ENCODE measurements around the gene IFI27L2. TPM values are rescaled to one million over a fixed set of nuclear protein-coding genes. Genes with fewer than 3 reads are reported as not detected.

IFI27L2 gene
- total RNA-seq, 2 donors from 2014 or later = 61.3 to 73.8 TPM

- DNase-seq (ENCODE audit: low spot score) (no peak), ATAC-seq (no peak)
- peaks cover 0 to 10% of the 10 kb centered on the region in 2 donors for H3K27me3 Mint-ChIP-seq
- no peak overlapping the region for H3K27ac Mint-ChIP-seq
- H3K4me1 Mint-ChIP-seq (ENCODE audit: low read depth in 2 of 2) = peaks cover 4 to 16% of the 10 kb centered on the region in 2 donors
- H3K9me3 Mint-ChIP-seq = peaks cover 3% of the 10 kb centered on the region
- no peak overlapping the region for H3K4me3 Mint-ChIP-seq
- H3K36me3 Mint-ChIP-seq = no peaks in the 10 kb centered on the region
Measured at GRCh38 chr14:94124582-94125377, 4.6 kb downstream of the IFI27L2 start.

DNA sequence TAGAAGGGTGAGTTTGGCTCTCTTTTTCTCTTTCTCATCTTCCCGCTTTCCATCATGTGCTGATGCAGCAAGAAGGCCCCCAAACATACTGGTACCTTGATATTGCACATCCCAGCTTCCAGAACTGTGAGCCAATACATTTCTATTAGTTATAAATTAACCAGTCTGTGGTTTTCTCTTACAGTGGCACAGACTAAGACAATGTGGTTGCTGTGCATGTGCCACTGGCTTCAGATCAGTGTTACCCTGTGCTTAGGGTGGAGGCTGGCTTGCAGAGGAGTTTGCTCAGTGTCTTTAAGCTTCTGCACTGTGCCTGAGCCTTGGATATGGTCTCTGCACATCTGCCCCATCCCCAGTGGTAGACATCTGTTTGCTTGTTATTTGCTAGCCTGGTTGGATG is 5.5 kb downstream of the IFI27L2 start:
- ATAC-seq (no peak), DNase-seq (ENCODE audit: low spot score) (no peak)
- Mint-ChIP-seq H3K27me3 (peaks cover 0 to 10% of the 10 kb centered on the region in 2 donors), H3K27ac (no peak overlapping the region), H3K36me3 (no peaks in the 10 kb centered on the region), H3K4me3 (no peak overlapping the region), H3K4me1 (ENCODE audit: low read depth in 2 of 2) (peaks cover 0 to 11% of the 10 kb centered on the region in 2 donors), H3K9me3 (peaks cover 3% of the 10 kb centered on the region)

- peaks cover 0 to 10% of the 10 kb centered on the region in 2 donors for H3K27me3 Mint-ChIP-seq
- H3K9me3 Mint-ChIP-seq = peaks cover 3% of the 10 kb centered on the region
- no peak overlapping the region for H3K4me3 Mint-ChIP-seq
- H3K36me3 Mint-ChIP-seq = no peaks in the 10 kb centered on the region
- H3K4me1 Mint-ChIP-seq (ENCODE audit: low read depth in 2 of 2) = peaks cover 0 to 6% of the 10 kb centered on the region in 2 donors
- DNase-seq (ENCODE audit: low spot score) (no peak), ATAC-seq (no peak)
- H3K27ac Mint-ChIP-seq = no peak overlapping the region
Measured at GRCh38 chr14:94123296-94123695, 6.1 kb downstream of the IFI27L2 start.

GRCh38 chr14:94122438-94122837 is 7.0 kb downstream of the IFI27L2 start:
- Mint-ChIP-seq H3K9me3 (peaks cover 3% of the 10 kb centered on the region), H3K4me1 (ENCODE audit: low read depth in 2 of 2) (peaks cover 0 to 5% of the 10 kb centered on the region in 2 donors), H3K27ac (no peak overlapping the region), H3K27me3 (peaks cover 5 to 18% of the 10 kb centered on the region in 2 donors), H3K36me3 (no peaks in the 10 kb centered on the region), H3K4me3 (no peak overlapping the region)
- ATAC-seq (no peak), DNase-seq (ENCODE audit: low spot score) (no peak)

DNA sequence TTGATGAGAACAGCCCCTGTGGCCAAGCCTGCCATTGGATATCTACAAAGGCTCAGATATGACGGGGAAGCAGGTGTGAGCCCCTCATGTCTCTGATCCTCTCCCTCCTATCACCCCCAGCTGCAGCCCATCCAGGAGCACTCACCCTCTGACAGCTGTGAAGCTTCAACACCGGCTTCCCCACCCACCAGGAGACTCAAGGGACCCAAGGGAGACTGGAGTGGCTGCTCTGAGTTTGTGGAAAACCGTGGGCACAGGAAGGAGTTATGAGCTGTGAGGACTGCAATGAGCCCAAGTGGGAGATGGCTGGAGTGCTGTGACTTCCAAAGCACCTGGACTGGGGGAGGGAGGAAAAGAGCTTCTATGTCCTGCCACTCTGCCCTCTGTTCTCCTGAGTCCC is 7.9 kb downstream of the IFI27L2 start:
- Mint-ChIP-seq H3K4me1 (ENCODE audit: low read depth in 2 of 2) (peaks cover 0 to 3% of the 10 kb centered on the region in 2 donors), H3K27ac (no peak overlapping the region), H3K36me3 (no peaks in the 10 kb centered on the region), H3K27me3 (peaks cover 9 to 18% of the 10 kb centered on the region in 2 donors), H3K9me3 (peaks cover 3% of the 10 kb centered on the region), H3K4me3 (no peak overlapping the region)
- no peak for DNase-seq (ENCODE audit: low spot score)
- no peak for ATAC-seq

DNA sequence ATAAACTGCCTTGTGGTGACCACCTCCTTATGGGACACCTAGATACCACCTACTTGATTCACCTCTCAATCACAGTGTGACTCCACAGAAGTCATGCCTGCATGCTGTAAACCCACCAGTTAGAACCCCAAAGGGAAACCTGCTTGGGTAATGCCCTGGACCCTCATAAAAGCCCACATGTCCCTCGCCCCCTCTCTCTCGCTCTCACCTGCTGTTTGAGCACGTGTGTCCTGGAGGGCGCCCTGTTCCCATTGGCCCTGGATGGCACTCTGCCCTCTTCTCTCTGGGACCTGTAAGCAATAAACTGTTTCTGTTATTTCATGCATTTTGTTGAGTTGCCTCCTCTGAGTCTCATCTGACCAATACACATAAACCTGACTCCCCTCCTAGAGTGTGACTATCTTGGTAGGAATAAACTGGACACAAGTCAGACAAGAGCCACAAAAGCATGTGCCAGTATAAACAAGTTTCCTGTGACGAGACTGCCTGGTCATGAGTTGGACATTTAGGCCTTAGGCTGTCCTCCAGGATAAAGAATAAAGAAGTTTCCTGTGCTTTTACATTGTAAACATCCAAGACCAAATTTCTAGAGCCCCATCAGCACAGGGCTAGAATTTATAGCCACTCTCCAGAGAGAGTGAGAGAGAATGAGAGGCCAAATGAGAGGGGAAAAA is 8.6 kb downstream of the IFI27L2 start:
- Mint-ChIP-seq H3K4me1 (ENCODE audit: low read depth in 2 of 2) (peaks cover 0 to 3% of the 10 kb centered on the region in 2 donors), H3K36me3 (no peaks in the 10 kb centered on the region), H3K4me3 (no peak overlapping the region), H3K27ac (no peak overlapping the region), H3K27me3 (peaks cover 12 to 18% of the 10 kb centered on the region in 2 donors), H3K9me3 (peaks cover 3% of the 10 kb centered on the region)
- no peak for ATAC-seq
- DNase-seq (ENCODE audit: low spot score) = no peak

DNA sequence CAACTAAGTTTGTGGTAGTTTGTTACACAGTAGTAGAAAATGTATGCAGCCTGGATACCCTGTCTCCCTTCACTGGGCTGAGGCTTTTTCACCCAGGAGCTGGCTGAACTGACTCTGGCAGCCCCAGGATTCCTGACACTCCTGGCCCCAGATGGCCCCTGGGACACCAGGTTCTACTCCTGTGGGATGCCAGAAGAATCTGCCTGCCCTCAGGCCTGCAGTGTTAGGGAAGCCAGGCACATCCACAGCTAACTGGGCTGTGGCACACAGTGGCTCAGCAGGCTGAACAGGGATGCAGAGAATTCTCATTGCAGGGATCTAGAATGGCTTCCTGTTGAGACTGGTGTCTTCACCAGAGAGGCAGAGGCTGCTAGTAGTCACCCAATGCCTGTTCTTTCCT is 10.3 kb downstream of the IFI27L2 start:
- Mint-ChIP-seq H3K27ac (no peak overlapping the region), H3K9me3 (peaks cover 3% of the 10 kb centered on the region), H3K4me1 (ENCODE audit: low read depth in 2 of 2) (peaks cover 0 to 3% of the 10 kb centered on the region in 2 donors), H3K36me3 (no peaks in the 10 kb centered on the region), H3K4me3 (no peak overlapping the region), H3K27me3 (peaks cover 25 to 27% of the 10 kb centered on the region in 2 donors)
- DNase-seq (ENCODE audit: low spot score) (no peak), ATAC-seq (no peak)

DNA sequence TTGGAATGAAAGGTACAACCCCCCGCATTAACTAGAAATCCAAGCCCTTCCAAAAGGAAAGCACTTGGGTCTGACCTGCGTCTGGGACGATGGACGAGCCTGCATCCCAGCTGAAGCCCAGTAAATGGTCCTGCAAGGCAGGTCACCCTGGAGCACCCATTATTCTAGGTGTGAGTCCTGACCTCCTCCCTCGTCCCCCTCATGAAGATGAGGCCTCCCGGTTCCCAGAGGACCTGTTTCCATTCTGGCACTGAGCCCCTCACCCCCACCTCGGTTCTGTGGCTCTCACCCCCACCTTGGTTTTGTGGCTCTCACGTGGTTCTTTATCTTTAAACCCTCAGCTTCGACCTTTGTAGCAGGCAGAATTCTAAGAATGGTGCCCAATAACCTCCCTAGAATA is 11.5 kb downstream of the IFI27L2 start:
- Mint-ChIP-seq H3K4me3 (no peak overlapping the region), H3K36me3 (no peaks in the 10 kb centered on the region), H3K4me1 (ENCODE audit: low read depth in 2 of 2) (peaks cover 0 to 3% of the 10 kb centered on the region in 2 donors), H3K27me3 (peaks cover 26 to 27% of the 10 kb centered on the region in 2 donors), H3K27ac (no peak overlapping the region), H3K9me3 (peaks cover 3% of the 10 kb centered on the region)
- ATAC-seq (no peak), DNase-seq (ENCODE audit: low spot score) (no peak)

DNA sequence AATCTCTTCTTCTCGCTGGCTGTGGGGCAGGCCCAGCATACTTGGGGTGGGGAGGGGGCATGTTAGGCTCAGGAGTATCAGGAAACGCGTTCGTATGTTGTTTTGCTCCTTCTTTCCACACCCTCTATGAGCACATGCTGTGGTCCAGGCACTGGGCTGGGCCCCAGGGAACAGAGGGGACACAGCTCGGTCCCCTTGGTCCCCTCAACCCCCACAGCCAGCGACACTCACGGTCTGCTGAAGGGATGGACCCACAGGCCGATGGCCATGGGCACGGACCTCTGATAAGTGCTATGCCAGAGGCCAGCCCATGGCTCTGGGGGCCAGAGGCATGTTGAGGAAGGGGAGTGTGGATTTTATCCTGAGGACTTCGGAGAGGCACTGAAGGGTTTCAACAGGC is 12.7 kb downstream of the IFI27L2 start:
- Mint-ChIP-seq H3K4me1 (ENCODE audit: low read depth in 2 of 2) (peaks cover 0 to 3% of the 10 kb centered on the region in 2 donors), H3K9me3 (peaks cover 3% of the 10 kb centered on the region), H3K36me3 (no peaks in the 10 kb centered on the region), H3K27me3 (peaks cover 25 to 26% of the 10 kb centered on the region in 2 donors), H3K27ac (no peak overlapping the region), H3K4me3 (no peak overlapping the region)
- ATAC-seq = no peak
- DNase-seq (ENCODE audit: low spot score) = no peak

GRCh38 chr14:94115631-94116030 is 13.8 kb downstream of the IFI27L2 start:
- DNase-seq (ENCODE audit: low spot score) = no peak
- peaks cover 19 to 26% of the 10 kb centered on the region in 2 donors for H3K27me3 Mint-ChIP-seq
- H3K4me1 Mint-ChIP-seq (ENCODE audit: low read depth in 2 of 2) = peaks cover 0 to 3% of the 10 kb centered on the region in 2 donors
- ATAC-seq = peak in 1 of 2 donors; percentile 22
- no peak overlapping the region for H3K4me3 Mint-ChIP-seq
- no peaks in the 10 kb centered on the region for H3K36me3 Mint-ChIP-seq
- H3K9me3 Mint-ChIP-seq = no peaks in the 10 kb centered on the region
- no peak overlapping the region for H3K27ac Mint-ChIP-seq

DNA sequence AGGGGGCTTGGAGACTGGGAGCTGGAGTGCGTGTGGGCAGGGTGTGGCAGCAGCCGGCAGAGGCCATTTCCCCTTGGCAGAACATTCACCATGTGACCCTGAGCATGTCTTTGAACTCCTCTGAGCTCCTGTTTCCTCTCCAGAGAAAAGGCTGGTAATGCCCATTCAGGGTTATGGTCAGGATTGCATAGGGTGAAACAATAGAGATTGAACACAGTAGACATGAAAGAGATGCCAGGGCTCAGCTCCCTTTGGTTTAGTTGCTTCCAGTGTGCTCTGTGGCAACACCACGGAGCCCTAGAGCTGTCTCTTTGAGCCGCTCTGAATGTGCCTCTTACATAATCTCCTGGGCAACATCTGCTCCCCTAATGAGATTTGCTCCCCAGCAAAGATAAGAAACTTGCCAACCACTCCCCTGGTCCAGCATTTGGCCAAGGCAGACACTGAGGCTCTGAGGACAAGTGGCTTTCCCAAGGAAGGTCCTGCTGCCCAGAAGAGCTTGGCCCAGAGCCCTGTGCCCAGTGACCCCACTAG is 14.3 kb downstream of the IFI27L2 start:
- ATAC-seq = no peak
- DNase-seq (ENCODE audit: low spot score) = no peak
- no peaks in the 10 kb centered on the region for H3K9me3 Mint-ChIP-seq

DNA sequence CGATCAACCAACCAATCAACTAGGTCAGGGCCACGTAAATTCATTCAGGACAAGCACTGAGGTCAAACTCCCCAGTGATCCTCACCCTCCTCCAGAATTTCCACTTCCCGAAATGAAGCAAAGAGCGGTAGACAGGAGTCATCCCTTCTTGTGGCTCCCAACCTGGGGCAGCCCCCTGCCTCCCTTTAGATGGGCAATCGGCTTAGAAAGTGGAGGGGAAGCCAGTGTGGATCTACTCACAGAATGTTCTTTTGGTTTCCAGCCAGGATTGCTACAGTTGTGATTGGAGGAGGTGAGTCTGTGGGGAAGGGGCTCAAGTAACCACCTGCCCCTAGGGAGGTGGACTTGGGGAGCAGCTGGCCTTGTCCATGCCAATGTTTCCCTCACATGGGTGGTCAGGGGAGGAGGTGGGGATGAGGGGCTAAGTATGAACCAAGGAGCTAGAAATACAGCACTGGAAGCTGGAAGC is 14.8 kb downstream of the IFI27L2 start:
- ATAC-seq (no peak), DNase-seq (ENCODE audit: low spot score) (no peak)
- Mint-ChIP-seq H3K4me3 (no peak overlapping the region), H3K4me1 (ENCODE audit: low read depth in 2 of 2) (peaks cover 0 to 3% of the 10 kb centered on the region in 2 donors), H3K36me3 (no peaks in the 10 kb centered on the region), H3K27ac (no peak overlapping the region), H3K9me3 (no peaks in the 10 kb centered on the region), H3K27me3 (peaks cover 16 to 26% of the 10 kb centered on the region in 2 donors)

More for the DNA sequence above, 14.3 kb downstream of the IFI27L2 start:
- Mint-ChIP-seq H3K27ac (no peak overlapping the region), H3K4me1 (ENCODE audit: low read depth in 2 of 2) (peaks cover 0 to 3% of the 10 kb centered on the region in 2 donors), H3K36me3 (no peaks in the 10 kb centered on the region), H3K4me3 (no peak overlapping the region), H3K27me3 (peaks cover 16 to 26% of the 10 kb centered on the region in 2 donors)

GRCh38 chr14:94113908-94114588 is 15.4 kb downstream of the IFI27L2 start:
- H3K4me1 Mint-ChIP-seq (ENCODE audit: low read depth in 2 of 2) = peaks cover 0 to 3% of the 10 kb centered on the region in 2 donors

More at GRCh38 chr14:94113908-94114588, 15.4 kb downstream of the IFI27L2 start:
- DNase-seq (ENCODE audit: low spot score) (no peak), ATAC-seq (no peak)
- no peaks in the 10 kb centered on the region for H3K9me3 Mint-ChIP-seq
- H3K4me3 Mint-ChIP-seq = no peak overlapping the region
- no peaks in the 10 kb centered on the region for H3K36me3 Mint-ChIP-seq
- H3K27ac Mint-ChIP-seq = no peak overlapping the region
- H3K27me3 Mint-ChIP-seq = peaks cover 16 to 26% of the 10 kb centered on the region in 2 donors

Data from natural killer cell treated with Interleukin-12 subunit alpha and Interleukin-12 subunit beta and Interleukin-15 and Interleukin-18, amount 100 ng/mL, for 72 hours (primary cell).